RWPE1 (cell line): ENCODE results near the gene GLT8D2.

Experiments used
- CTCF ChIA-PET: fragments of 350-600 bp; sonication (Branson Sonifier 250); formaldehyde crosslinking; extraction: SDS; loops from one replicate; lab custom pipeline; 2021; lab: Yijun Ruan, JAX
- POLR2A ChIA-PET: fragments of 400-600 bp; formaldehyde crosslinking; extraction: SDS; loops from one replicate; lab custom pipeline; 2020; ENCODE audit warnings: antibody characterized with exemption; ENCODE audit not compliant: low non-redundant PET; lab: Yijun Ruan, JAX
- DNase-seq: peaks from one replicate; pipeline ENCODE4 v3.0.0; 2012; ENCODE audit warnings: low spot score
- H3K27ac ChIP-seq: fragments of 450-650 bp; 2 replicates; pipeline ENCODE4 v1.5.1; 2017
- TF ChIP-seq, protein P1 (sequence below): fragments of 450-650 bp; conservative IDR thresholded peaks from 2 replicates; pipeline ENCODE4 v1.5.1; 2017; ENCODE audit warnings: low read depth, mild to moderate bottlenecking

GLT8D2 gene

GRCh38 chr12:103998976-103999375 lies 51.0 kb downstream of the GLT8D2 start:
- ChIA-PET CTCF (interaction anchor here (0.7 kb wide), 1 partner anchor 275 kb away, joined by 3 read pairs; no protein-coding TSS in a partner anchor), POLR2A (no interaction called here)
- H3K27ac ChIP-seq, result no peak overlapping the region
- no peak for DNase-seq
- TF ChIP-seq, protein P1, sequence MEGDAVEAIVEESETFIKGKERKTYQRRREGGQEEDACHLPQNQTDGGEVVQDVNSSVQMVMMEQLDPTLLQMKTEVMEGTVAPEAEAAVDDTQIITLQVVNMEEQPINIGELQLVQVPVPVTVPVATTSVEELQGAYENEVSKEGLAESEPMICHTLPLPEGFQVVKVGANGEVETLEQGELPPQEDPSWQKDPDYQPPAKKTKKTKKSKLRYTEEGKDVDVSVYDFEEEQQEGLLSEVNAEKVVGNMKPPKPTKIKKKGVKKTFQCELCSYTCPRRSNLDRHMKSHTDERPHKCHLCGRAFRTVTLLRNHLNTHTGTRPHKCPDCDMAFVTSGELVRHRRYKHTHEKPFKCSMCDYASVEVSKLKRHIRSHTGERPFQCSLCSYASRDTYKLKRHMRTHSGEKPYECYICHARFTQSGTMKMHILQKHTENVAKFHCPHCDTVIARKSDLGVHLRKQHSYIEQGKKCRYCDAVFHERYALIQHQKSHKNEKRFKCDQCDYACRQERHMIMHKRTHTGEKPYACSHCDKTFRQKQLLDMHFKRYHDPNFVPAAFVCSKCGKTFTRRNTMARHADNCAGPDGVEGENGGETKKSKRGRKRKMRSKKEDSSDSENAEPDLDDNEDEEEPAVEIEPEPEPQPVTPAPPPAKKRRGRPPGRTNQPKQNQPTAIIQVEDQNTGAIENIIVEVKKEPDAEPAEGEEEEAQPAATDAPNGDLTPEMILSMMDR, result no peak

GRCh38 chr12:103997286-103997900 lies 52.6 kb downstream of the GLT8D2 start:
- ChIA-PET CTCF (interaction anchor here (0.6 kb wide), 1 partner anchor 73 kb away, joined by 3 read pairs; no protein-coding TSS in a partner anchor), POLR2A (interaction anchor here (0.7 kb wide), 1 partner anchor 112 kb away, joined by 3 read pairs; no protein-coding TSS in a partner anchor)
- TF ChIP-seq, protein P1, result no peak
- H3K27ac ChIP-seq, result no peak overlapping the region
- DNase-seq, result no peak

- DNase-seq, result no peak
- ChIA-PET POLR2A (no interaction called here), CTCF (no interaction called here)
- TF ChIP-seq, protein P1, result no peak
- H3K27ac ChIP-seq, result no peak overlapping the region
Observed at GRCh38 chr12:103996595-103996994, 53.4 kb downstream of the GLT8D2 start.

- TF ChIP-seq, protein P1, result no peak
Observed at GRCh38 chr12:103994235-103994634, 55.8 kb downstream of the GLT8D2 start.

GRCh38 chr12:103986829-103987228 lies 63.2 kb downstream of the GLT8D2 start:
- no peak for DNase-seq
- no peak overlapping the region for H3K27ac ChIP-seq
- ChIA-PET CTCF (no interaction called here), POLR2A (no interaction called here)
- TF ChIP-seq, protein P1, result no peak

More at GRCh38 chr12:103994235-103994634, 55.8 kb downstream of the GLT8D2 start:
- H3K27ac ChIP-seq, result no peak overlapping the region
- ChIA-PET POLR2A (no interaction called here), CTCF (no interaction called here)
- no peak for DNase-seq

DNA sequence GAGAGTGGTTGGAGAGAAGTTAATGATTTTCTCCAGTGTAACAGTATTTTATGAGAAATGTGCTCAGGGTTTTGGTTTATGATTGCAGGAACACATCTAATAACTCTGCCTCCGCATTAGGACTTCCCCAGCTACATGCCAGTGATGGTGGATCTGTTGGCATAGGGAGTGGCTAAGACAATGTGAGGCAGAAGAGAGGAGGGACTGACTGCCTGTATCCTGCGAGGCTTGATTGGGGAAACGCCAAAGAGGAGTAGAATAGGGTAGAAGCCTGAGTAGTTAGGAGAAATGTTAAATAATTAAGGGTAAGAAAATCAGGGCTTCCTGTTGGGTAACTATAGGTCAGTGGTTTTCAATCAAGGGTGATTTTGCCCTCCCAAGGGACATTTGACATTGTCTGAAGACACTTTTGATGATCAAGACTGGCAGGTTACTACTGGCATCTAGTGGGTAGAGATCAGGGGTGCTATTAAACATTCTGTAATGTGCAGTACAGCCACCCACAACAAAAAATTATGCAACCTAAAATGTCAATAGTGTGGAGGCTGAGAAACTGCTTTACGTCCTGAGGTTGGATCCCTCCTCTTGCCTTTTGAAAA lies 71.5 kb downstream of the GLT8D2 start:
- ChIA-PET POLR2A (no interaction called here), CTCF (no interaction called here)
- TF ChIP-seq, protein P1, result no peak
- H3K27ac ChIP-seq, result no peak overlapping the region
- DNase-seq, result no peak
